Measurements from ENCODE around the gene SOCS3.

GRCh38 chr17:78391051-78391431 is 31.2 kb upstream of the SOCS3 start:
- no peak for TF ChIP-seq EZH2 (IDR thresholded peaks at IDR 0.05; ENCODE audit: low read depth)
- TF ChIP-seq CTCF (conservative IDR thresholded peaks at IDR 0.05), result no peak
